Measurements from ENCODE around the gene TRAF3.

The TRAF3 gene

GRCh38 chr14:102937331-102938175 lies 160.3 kb downstream of the TRAF3 start:
- in situ Hi-C loops (cut with HindIII; ENCODE audit: low pct_ligation_motif_present, low sequenced_read_pairs): no loop called here
- TF ChIP-seq CTCF (IDR thresholded peaks at IDR 0.05; ENCODE audit: low read depth, low read length, missing control alignments): no peak
- no peak for DNase-seq
- H3K36me3 ChIP-seq (replicated peaks): peaks cover 68% of the 10 kb centered on the region
- H3K4me3 ChIP-seq (ENCODE audit: low read depth, low read length): no peak overlapping the region
- no peaks in the 10 kb centered on the region for H3K27me3 ChIP-seq (replicated peaks)
- H3K27ac ChIP-seq: no peak overlapping the region

- H3K27me3 ChIP-seq (replicated peaks): no peaks in the 10 kb centered on the region
- no peak overlapping the region for H3K4me3 ChIP-seq (ENCODE audit: low read depth, low read length)
- no peak for DNase-seq
- in situ Hi-C loops (cut with HindIII; ENCODE audit: low pct_ligation_motif_present, low sequenced_read_pairs): no loop called here
- H3K27ac ChIP-seq: no peak overlapping the region
- no peak for TF ChIP-seq CTCF (IDR thresholded peaks at IDR 0.05; ENCODE audit: low read depth, low read length, missing control alignments)
- peaks cover 72% of the 10 kb centered on the region for H3K36me3 ChIP-seq (replicated peaks)
Observed at GRCh38 chr14:102938191-102938590, 160.9 kb downstream of the TRAF3 start.

- no peak for TF ChIP-seq CTCF (IDR thresholded peaks at IDR 0.05; ENCODE audit: low read depth, low read length, missing control alignments)
- in situ Hi-C loops (cut with HindIII; ENCODE audit: low pct_ligation_motif_present, low sequenced_read_pairs): no loop called here
- H3K4me3 ChIP-seq (ENCODE audit: low read depth, low read length): no peak overlapping the region
- no peak for DNase-seq
- H3K27me3 ChIP-seq (replicated peaks): no peaks in the 10 kb centered on the region
- H3K36me3 ChIP-seq (replicated peaks): peaks cover 73% of the 10 kb centered on the region
- H3K27ac ChIP-seq: no peak overlapping the region
Observed at GRCh38 chr14:102939329-102939728, 162.1 kb downstream of the TRAF3 start.

DNA sequence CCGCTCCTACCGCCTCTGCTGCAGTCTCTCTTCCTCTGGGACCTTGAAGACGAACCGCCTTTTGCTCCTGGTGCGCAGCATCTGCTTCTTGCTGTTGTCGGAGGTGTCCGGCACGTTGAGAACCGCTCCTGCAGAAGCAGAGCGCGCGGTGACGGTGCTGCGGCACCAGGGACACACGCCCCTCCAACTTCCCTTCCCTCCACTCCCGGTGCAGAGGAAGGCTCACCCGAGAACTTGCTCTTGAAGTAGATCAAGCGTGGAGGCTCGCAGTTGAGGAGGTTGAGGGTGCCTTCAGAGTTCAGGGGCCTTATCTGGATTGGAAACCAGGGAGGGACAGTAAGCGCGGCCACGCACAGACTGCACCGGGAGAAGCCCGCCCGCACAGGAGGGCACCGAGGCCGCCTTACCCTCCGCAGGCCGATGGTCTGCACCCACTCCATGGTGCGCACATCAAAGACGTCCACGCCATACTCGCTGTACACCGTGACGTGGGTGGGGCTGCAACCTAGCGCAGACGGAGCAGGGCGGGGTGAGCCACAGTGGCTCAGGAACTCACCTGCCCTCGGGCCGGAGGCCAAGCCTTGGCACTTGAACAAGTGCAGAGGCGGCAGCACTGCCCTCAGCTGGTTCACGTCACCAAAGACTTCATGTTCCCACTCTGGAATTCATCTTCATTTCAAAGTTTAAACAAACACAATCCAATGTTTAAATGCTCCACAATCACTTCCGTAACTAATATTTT lies 162.7 kb downstream of the TRAF3 start:
- no peak overlapping the region for H3K27ac ChIP-seq
- no peak for TF ChIP-seq CTCF (IDR thresholded peaks at IDR 0.05; ENCODE audit: low read depth, low read length, missing control alignments)
- H3K4me3 ChIP-seq (ENCODE audit: low read depth, low read length): no peak overlapping the region
- no peaks in the 10 kb centered on the region for H3K27me3 ChIP-seq (replicated peaks)
- peaks cover 79% of the 10 kb centered on the region for H3K36me3 ChIP-seq (replicated peaks)
- in situ Hi-C loops (cut with HindIII; ENCODE audit: low pct_ligation_motif_present, low sequenced_read_pairs): no loop called here
- DNase-seq: no peak

- Histone ChIP-seq H3K4me3 (ENCODE audit: low read depth, low read length) (no peak overlapping the region), H3K36me3 (replicated peaks) (peaks cover 88% of the 10 kb centered on the region), H3K27ac (no peak overlapping the region), H3K27me3 (replicated peaks) (no peaks in the 10 kb centered on the region)
- in situ Hi-C loops (cut with HindIII; ENCODE audit: low pct_ligation_motif_present, low sequenced_read_pairs): no loop called here
- DNase-seq: no peak
- no peak for TF ChIP-seq CTCF (IDR thresholded peaks at IDR 0.05; ENCODE audit: low read depth, low read length, missing control alignments)
Observed at GRCh38 chr14:102940729-102941362, 163.6 kb downstream of the TRAF3 start.
